HG03469 (cell line): ENCODE results near the gene CCDC85C.
A peak's percentile ranks its signal among the peaks of the same experiment; 100 is the strongest.

ENCODE experiments used
- ATAC-seq: cut with Tn5 transposase; IDR thresholded peaks from one replicate; pipeline ENCODE4 v1.9.1; 2021; ENCODE audit warnings: mild to moderate bottlenecking, moderate library complexity, moderate number of reproducible peaks; ENCODE audit not compliant: unreplicated experiment

CCDC85C gene

DNA sequence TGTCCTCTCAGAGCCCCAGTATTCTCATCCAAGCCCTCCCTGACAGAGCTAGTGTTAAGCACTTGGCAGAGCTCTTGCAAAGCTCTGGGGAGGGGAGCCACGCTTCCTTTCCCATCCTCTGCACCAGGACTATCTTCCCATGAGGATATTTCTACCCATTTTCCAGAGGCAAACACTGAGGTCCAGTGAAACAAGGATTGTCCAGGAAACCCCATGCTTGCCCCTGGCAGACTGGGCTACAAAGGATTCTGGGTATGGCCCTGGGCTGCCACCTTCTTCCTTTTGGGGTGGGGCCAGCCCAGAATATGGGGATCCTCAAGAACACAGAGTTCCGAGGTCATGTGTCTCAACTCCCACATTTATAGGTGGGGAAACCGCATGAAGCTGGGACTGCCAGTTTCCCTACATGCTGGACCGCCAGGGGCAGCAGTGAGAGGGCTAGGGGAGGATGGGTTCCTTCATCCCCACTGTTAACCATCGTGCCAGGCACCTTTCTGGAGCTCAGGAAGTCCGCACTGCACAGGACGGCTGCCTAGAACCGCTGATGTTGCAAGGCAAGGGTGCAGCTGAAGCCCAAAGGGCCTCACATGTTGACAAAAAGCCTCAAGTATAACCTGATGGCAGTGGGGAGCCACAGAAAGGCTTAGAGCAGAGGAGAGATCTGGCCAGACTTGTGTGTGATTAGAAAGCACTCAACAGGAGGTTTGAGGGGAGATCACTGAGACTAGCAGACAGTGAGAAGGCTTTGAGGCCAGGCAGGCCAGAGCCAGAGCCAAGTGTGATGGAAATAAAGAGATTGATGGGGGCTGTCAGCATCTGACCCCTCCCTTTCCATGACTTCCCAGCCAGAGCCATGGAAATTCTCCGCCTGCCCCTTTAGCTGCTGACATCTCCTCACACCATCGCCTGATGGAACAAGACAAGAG lies 5.5 kb upstream of the CCDC85C start:
- ATAC-seq: no peak

DNA sequence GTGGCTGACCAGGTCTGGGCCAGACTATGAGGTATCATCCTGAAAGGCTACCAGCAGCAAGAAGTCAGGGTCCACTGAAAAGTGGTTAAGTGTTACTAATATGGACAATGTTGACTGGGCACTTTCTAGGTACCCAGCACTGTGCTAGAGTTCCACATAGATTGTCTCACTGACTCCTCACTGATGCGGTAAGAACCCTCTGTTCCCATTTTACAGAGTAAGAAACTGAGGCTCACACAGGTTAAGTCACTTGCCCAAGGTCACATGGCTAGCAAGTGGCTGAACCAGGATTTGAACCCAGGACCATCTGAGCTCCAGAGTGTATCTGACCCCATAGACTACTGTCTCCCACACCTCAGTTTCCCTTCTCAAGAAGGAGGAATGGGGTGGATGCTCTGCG lies 4.6 kb upstream of the CCDC85C start:
- ATAC-seq: no peak

DNA sequence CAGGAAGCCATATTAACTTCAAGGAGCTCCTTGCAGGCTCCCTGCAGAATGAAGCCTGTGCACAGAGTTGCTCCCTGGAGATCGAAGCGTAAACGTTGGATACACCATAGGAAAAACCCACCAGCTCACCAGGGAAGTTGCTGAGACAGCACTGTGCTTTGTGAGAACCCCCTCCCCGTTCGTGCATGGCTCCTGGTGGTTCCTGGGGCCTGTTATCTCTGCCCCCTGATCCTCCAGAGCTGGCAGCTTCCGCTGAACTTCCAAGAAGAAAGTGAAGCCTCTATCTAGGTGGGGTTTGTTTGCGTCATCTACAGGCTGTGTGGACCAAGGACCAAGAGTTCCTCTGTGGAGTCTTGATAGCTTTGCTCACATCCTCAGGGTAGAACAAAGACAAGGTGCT lies 2.4 kb upstream of the CCDC85C start:
- ATAC-seq: no peak

DNA sequence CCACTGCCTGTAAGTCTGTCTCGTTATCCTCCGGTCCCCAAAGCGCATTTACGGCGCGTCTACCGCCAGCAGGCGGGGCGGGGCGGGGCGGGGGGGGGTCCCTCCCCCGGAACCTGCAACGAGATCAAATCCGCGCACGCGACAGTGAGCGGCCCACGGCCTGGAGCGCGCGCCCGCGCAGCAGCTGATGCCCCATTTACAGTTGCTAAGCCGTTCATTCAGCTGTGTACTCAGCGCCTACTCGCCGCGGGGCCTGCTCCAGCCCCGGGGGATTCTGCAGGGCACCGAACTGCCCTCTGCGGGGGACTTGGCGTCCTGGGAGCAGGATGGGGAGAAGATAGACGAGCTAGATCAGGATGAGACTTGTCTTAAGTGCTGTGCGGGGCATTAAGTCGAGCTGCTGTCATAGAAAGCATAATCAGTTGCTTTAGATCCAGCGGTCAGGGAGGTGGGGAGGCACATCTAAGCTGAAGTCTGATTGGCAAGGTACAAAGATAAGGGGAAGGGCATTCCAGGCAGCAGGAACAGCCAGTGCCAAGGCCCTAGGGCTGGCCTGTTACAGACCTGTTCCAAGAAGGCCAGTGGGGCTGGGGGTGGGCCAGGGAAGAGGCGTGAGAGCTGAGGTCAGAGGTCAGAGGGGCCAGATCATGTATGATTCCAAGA lies 1.4 kb upstream of the CCDC85C start:
- ATAC-seq: no peak

DNA sequence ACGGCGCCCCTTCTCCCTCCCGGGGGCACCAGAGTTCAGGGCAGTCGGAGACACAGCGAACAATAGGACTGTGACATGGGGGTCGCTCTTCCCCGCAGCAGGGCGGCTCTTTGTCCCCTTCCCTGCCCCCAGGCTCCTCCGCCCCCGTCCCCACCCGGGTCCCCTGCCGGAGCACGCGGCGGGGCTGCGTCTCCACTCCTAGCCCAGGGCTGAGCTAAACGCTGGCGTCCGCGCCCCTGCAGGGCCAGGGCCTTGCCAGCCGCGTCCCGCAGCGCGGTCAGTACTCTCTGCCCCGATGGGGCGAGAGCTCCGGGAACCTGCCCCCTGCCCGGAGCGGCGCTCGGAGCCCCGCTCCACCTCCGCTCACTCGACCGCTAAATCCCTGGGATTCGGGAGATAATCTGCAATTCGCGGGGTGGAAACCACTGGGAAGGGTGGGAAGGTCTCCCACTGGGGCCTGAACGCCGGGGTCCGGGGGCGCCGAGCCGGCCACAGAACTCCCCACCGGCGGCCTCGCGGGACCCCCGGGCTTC lies 825 bp upstream of the CCDC85C start:
- ATAC-seq: no peak

DNA sequence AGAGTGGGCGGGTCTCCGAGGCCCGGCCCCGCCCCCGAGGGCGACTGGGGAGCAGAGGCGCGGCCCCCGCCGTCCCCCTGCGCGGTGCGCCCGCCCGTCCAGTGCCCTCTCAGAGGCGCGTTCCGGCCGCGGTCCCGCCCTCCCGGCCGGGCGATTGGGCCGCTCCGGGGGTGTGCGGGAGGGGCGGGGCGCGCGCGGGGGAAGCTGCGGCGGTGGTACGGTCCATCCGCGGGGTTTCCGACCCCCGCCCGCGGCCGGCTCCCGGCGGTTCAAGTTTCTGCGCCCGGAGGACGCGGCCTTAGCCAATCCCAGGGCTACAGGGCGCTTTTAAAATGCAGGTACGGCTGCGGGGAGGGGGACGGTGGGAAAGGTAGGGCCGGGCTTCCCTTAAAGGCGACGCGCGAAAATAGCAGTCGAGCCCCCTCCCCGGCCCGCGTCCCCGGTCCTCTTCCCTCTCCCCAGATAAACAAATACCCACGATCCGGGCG lies 315 bp upstream of the CCDC85C start:
- peak; percentile 65 for ATAC-seq

DNA sequence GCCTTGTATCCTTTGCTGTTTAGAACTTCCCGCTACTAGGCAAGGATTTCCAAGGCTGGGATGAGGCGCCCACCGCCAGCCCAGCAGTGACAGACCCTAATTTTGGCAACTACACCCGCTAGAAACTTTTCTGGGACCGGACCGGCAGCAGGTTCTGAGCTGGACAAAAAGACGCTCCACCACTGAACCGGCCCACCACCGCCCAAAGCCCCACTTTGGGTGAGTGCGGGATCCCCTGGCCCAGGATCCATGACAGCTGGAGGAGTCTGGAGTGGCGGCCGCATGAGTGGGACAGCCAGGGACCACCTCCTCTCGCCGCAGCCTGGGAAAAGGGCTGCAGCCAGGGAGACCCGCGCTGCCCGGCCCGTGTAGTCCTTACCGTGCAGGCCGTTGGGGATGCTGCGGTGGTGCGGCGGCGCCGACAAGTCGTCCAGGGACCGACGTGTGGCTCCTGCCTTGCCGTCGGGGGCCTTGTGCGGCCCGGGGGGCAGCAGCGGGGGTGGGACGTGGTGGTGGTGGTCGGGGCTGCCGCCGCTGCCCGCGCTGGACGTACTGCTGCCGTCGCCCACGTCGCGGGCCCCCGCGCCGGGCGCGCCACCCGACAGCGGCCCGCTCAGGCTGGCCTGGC lies 1.1 kb downstream of the CCDC85C start:
- no peak for ATAC-seq

DNA sequence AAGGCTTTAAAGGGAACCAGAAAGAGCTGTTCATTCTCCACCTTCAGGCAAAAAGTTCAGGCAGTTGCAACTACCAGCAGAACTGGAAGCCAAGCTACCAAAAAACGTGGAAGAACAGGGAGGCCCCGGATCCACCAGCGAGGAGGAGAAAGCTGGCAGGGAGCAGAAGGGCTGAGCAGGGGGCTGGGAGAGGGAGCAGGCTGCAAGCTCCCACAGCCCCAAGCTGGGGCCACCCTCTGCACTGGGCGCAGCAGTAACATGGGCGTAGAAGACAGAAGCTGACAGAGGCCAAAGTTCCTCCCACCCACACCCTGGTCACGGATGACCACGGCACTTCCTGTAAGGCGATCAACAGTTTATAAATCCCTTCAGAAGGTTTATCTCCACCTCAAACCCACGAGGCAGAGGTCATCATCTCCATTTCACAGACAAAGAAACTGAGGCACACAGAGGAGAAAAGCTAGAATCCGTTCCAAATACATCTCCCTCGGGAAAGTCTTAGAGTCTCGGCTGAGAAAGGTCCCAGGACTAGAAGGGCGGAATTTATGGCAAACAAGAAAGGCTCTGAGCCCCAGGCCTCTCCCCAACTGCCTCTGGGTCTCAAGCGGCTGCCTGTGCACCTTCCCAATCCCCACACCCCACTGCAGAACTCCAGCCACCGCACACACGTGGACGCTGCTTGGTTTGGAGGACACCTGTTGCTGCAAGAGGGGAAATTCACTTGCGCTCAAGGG lies 1.8 kb downstream of the CCDC85C start:
- no peak for ATAC-seq

DNA sequence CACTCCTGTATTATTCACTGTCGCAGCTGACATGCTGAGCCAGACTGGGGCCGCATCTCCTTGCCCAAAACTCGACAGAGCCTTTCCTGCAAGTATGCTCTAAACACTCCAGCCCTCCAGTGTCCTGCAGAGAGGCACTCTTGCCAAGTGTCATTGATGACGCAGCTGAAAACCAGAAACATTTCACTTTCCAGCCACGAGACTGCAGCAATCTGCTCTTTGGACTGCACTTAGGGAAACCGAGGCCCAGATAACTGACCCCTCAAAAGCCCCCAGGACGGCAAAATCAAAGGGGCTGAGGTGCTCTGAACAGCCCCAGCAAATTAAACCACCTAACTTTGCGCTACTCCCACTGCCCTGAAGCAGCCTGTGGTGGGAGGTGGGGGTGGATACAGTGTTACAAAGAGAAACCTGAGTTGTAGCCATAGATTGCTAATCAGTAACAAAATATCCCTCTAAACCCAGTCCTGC lies 2.6 kb downstream of the CCDC85C start:
- no peak for ATAC-seq

DNA sequence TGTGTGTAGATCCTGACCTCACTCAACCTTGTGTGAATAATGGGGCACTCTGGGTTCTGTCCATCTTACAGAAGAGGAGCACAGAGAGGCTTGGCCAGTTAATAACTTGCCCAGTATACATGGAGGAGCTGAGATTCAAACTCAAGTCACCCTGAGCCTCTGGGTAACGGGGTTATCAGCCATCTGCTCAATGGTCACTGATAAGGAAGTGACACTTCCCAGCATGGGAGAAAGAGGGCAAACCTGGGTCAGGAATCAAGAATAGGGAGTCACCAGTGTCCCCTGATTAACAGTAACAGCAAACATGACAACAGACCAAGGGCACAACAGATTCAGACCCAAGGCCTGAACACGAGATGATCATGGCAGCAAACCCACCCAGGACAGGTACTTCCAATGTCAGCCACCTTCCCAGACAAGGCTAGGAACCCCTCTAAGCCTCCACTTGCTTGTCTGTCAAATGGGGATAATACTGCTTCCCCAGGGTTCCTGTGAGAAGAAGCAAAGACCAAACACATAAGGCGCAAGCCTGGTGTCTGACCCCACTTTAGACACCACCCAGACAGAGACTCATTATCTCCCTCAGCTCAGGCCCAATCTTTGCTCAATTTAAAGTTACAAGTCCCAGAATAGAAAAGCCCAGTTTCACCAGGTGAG lies 3.6 kb downstream of the CCDC85C start:
- no peak for ATAC-seq

DNA sequence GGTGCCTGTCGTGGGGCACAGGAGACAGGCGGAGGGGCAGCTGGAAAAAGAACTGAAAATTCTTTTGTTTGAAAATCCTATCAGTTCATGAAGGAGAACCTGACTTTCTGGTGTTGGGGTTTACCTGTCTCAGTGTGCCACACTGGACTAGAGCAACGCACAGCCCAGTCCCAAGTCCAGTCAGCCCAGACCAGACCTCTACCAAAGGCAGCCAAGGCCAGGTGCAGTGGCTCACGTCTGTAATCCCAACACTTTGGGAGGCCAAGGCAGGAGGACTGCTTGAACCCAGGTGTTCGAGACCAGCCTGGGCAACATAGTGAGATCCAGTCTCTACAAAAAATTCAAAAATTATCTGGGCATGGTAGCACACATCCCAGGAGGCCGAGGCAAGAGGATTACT lies 4.6 kb downstream of the CCDC85C start:
- no peak for ATAC-seq

DNA sequence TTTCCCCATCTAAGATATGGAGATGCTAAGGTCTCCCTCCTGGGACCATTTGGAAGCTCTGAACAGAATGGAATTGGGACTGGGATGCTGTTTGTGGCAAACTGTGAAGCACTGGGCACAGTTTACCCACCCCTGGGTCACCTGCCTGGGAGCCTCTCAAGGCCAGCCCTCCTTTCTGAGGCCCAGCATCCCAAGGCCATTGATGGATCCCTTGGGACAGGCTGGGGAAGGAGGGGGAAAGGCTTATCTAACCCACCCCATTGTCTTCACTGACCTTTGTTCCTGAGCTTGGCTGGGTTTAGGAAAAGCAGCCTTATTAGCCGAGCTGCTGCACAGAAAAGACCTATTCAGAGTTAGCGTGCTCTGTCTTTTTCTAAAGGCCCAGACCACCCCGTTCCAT lies 5.2 kb downstream of the CCDC85C start:
- ATAC-seq: no peak

DNA sequence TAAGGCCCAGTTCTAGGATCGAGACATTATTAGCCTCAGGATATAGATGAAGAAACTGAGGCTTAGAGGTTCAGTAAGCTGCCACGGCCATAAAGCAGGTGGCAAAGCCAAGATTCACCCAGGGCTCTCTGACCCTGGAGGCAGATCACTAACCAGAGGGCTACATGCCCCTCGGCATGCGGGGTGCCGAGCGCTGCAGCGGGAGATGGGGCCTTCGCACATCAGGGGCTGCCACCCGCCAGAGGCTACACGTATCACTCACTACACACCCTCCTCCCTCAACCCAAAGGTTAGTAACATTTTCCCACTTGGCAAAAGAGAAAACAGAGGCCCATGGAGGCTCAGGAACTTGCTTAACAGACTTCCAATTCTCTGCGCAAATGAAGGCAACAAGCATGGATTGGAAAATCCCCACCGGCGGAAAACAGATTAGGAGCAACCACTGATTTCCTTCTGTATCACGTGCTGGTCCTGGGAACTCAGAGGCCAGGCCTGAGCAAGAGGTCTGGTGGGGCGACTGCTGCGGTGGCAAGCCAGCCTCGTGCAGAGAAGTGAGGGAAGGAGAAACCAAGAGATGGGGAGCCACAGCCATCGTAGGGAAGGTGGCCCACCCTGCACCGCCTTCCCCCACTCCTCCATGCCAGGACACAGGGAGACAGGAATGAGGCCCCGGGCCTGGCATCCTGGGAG lies 6.0 kb downstream of the CCDC85C start:
- no peak for ATAC-seq

DNA sequence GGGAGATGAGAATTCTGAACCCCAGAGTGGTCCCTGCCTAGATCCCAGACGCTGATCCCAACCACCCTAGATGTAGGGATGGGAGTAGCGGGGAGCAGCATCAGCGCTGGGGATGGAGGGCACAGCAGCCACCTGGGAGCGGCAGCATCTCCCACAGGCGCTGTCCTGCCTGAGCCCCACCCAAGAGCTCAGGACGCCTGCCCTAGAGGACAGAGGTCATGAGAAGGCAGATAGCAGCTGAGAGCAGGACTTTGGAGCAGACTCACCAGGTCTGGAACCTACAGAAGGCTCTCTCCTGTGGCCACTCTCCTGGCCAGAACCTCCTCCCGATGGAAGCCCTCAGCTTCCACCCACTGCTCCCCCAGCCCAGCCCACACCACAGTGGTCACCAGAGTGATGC lies 7.2 kb downstream of the CCDC85C start:
- no peak for ATAC-seq

DNA sequence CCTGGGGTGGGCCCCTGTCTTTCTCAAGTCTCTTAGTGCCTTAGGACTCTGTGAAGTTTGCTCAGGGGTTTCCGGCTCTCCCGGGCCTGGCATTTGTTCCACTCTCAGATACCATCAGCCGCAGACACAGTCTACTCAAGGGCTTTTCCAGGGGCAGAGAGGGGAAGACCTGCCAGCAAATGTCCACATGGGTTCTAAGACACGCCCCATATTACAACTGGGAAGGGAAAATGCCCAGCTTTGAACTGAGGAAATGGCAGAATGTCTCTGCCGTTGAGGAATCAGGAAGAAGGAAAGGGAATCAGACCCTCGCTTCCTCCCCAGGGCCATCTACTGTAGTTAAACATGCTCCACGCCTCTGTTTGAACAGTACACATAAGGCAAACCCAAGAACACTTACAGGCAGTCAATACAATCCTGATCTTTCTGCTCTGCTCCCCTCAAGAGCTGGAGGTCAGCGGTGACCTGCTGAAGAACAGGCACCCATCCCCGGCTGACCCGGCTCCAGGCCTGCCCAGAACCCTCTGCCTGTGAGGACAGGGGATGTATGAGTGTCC lies 7.9 kb downstream of the CCDC85C start:
- ATAC-seq: no peak

DNA sequence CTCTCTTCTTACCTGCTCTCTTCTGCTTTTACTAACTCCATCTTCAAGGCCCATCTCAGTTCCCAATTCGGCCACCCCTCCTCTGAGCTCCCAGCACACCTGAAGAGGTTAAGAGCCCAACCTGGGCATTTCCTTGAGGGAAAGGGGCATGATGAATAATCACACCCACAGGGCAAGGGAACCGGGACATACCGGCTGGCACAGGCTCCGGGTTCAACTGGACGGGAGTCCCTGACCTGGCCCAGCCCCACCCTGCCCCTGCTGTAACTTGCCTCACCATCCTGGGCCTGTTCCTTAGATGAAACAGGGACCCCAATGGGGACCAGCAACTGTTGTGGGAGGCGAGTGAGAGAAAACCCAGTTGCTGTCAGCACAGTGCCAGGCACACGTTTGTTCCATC lies 8.5 kb downstream of the CCDC85C start:
- no peak for ATAC-seq

DNA sequence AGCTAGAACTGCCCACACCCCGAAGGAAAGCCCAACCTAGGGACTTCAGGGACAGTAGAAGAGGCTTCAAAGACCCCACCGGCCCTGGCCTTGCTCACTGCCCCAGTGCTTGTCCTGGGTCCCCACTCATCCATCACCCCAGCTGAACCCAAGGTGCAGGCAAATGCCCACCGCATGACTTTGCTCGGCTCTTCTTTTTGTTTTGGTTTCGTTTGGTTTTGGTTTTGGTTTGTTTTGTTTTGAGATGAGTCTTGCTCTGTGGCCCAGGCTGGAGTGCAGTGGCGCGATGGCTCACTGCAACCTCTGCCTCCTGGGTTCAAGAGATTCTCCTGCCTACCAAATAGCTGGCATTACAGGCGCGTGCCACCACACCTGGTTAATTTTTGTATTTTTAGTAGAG lies 9.0 kb downstream of the CCDC85C start:
- ATAC-seq: peak; percentile 89

DNA sequence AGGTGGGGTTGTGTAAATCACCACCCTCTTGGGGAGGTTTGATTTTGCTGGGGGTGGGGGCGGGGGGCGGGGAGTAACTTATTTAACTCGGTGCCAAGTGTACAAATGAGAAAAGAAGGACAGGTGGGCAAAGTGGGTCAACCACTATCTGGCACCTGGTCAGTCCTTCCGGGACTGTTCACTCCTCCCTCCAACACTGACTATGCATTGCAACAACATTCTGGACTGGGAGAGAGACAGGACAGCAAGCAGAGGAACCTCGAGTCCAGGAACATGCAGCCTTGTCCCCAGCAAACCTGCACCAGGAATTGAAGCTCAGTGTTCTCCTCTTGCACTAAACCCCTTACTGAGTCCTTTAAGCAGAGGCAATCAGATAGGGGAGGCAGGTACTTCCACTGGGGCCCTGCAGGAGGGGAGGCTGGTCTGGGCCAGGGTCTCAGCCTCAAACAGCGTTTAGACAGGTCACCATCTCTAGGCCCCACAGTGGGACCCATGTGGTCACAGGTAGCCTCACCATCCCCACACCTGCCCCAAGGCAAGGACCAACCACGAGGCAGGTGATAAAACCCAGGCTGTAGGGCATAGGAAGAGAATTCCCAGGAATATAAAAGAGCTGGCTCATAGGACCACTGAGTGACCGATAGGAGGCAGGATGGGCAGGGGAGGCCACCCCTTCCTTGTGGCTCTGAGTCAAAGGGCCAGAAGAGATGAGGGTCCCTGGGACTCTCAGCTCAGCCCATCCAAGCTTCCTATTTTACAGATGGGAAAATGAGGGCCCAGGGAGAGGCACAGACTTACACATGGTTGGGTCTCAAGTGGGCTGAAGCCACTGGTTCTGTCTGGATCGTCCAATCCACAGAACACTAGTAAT lies 9.8 kb downstream of the CCDC85C start:
- no peak for ATAC-seq
